ENCODE data around the gene UBE2E3. TPM values are rescaled to one million over a fixed set of nuclear protein-coding genes. Genes with fewer than 3 reads are reported as not detected.
"Not testable (repeated sequence)": the region's sequence is repeated elsewhere in the genome, so short reads cannot be mapped to it uniquely, and the experiment has no call there.

The UBE2E3 gene
- total and polyA plus RNA-seq, 4 donors, result 21.3 to 51.5 (median 32.0) TPM

DNA sequence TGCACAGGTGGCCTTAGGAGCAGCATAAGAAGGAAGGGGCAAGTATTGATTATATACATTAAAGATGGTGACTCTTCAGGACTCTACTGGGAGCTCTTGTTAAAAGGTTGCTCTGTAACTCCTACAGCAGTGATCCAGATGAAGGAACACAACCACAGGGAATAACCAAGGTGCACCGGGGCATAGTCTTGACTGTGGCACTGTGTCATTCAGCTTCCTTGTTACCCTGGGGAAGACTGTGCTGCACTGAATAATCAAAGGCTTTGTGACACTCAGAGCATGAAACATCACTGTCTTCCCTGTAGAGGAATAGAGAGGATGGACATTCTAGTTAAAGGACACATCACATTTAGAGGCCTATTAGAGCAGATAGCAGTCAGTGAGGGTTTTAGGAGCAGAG is 105.3 kb downstream of the UBE2E3 start:
- no peak overlapping the region for H3K4me3 ChIP-seq (ENCODE audit: low read depth in 1 of 3, low read length in 3 of 3)
- no peaks in the 10 kb centered on the region for H3K27me3 ChIP-seq (ENCODE audit: control insufficient read depth in 4 of 4, insufficient read depth in 4 of 4, low read length in 3 of 4)
- H3K9ac ChIP-seq (ENCODE audit: low read depth in 1 of 2, low read length in 2 of 2), result no peak overlapping the region
- H3K9me3 ChIP-seq (ENCODE audit: control insufficient read depth in 4 of 4, low read length in 3 of 4), result no peaks in the 10 kb centered on the region
- no peaks in the 10 kb centered on the region for H3K36me3 ChIP-seq (ENCODE audit: control insufficient read depth in 4 of 4, insufficient read depth in 3 of 4, low read depth in 1 of 4, low read length in 3 of 4)
- H3K27ac ChIP-seq (ENCODE audit: low read depth in 1 of 2, low read length in 2 of 2), result no peak overlapping the region
- H3K4me1 ChIP-seq (ENCODE audit: control insufficient read depth in 4 of 4, insufficient read depth in 4 of 4, low read length in 3 of 4), result no peaks in the 10 kb centered on the region
- TF ChIP-seq RAD21 (IDR thresholded peaks at IDR 0.05), result no peak
- TF ChIP-seq HNF4G (IDR thresholded peaks at IDR 0.05), result no peak
- no peak for TF ChIP-seq NR2F2 (IDR thresholded peaks at IDR 0.05)
- TF ChIP-seq, protein P1, sequence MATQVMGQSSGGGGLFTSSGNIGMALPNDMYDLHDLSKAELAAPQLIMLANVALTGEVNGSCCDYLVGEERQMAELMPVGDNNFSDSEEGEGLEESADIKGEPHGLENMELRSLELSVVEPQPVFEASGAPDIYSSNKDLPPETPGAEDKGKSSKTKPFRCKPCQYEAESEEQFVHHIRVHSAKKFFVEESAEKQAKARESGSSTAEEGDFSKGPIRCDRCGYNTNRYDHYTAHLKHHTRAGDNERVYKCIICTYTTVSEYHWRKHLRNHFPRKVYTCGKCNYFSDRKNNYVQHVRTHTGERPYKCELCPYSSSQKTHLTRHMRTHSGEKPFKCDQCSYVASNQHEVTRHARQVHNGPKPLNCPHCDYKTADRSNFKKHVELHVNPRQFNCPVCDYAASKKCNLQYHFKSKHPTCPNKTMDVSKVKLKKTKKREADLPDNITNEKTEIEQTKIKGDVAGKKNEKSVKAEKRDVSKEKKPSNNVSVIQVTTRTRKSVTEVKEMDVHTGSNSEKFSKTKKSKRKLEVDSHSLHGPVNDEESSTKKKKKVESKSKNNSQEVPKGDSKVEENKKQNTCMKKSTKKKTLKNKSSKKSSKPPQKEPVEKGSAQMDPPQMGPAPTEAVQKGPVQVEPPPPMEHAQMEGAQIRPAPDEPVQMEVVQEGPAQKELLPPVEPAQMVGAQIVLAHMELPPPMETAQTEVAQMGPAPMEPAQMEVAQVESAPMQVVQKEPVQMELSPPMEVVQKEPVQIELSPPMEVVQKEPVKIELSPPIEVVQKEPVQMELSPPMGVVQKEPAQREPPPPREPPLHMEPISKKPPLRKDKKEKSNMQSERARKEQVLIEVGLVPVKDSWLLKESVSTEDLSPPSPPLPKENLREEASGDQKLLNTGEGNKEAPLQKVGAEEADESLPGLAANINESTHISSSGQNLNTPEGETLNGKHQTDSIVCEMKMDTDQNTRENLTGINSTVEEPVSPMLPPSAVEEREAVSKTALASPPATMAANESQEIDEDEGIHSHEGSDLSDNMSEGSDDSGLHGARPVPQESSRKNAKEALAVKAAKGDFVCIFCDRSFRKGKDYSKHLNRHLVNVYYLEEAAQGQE (IDR thresholded peaks at IDR 0.05), result no peak
- TF ChIP-seq, protein P2, sequence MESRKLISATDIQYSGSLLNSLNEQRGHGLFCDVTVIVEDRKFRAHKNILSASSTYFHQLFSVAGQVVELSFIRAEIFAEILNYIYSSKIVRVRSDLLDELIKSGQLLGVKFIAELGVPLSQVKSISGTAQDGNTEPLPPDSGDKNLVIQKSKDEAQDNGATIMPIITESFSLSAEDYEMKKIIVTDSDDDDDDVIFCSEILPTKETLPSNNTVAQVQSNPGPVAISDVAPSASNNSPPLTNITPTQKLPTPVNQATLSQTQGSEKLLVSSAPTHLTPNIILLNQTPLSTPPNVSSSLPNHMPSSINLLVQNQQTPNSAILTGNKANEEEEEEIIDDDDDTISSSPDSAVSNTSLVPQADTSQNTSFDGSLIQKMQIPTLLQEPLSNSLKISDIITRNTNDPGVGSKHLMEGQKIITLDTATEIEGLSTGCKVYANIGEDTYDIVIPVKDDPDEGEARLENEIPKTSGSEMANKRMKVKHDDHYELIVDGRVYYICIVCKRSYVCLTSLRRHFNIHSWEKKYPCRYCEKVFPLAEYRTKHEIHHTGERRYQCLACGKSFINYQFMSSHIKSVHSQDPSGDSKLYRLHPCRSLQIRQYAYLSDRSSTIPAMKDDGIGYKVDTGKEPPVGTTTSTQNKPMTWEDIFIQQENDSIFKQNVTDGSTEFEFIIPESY (IDR thresholded peaks at IDR 0.05), result no peak
- TF ChIP-seq YY1 (IDR thresholded peaks at IDR 0.05), result no peak
- no peak for TF ChIP-seq JUND (IDR thresholded peaks at IDR 0.05)
- TF ChIP-seq, protein P3, sequence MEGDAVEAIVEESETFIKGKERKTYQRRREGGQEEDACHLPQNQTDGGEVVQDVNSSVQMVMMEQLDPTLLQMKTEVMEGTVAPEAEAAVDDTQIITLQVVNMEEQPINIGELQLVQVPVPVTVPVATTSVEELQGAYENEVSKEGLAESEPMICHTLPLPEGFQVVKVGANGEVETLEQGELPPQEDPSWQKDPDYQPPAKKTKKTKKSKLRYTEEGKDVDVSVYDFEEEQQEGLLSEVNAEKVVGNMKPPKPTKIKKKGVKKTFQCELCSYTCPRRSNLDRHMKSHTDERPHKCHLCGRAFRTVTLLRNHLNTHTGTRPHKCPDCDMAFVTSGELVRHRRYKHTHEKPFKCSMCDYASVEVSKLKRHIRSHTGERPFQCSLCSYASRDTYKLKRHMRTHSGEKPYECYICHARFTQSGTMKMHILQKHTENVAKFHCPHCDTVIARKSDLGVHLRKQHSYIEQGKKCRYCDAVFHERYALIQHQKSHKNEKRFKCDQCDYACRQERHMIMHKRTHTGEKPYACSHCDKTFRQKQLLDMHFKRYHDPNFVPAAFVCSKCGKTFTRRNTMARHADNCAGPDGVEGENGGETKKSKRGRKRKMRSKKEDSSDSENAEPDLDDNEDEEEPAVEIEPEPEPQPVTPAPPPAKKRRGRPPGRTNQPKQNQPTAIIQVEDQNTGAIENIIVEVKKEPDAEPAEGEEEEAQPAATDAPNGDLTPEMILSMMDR (IDR thresholded peaks at IDR 0.05; ENCODE audit: low read depth, low read length, missing input control), result no peak
- no peak for TF ChIP-seq SP1 (IDR thresholded peaks at IDR 0.05)
- DNase-seq (ENCODE audit: low spot score), result no peak
- WGBS, result 98% methylated on average over 1 of the region's 1 CpG

DNA sequence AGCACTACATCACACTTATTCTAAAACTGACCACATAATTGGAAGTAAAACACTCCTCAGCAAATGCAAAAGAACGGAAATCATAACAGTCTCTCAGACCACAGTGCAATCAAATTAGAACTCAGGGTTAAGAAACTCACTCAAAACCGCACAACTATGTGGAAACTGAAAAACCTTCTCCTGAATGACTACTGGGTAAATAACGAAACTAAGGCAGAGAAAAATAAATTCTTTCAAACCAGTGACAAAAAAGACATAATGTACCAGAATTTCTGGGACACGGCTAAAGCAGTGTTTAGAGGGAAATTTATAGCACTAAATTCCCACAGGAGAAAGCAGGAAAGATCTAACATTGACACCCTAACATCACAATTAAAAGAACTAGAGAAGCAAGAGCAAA is 111.5 kb downstream of the UBE2E3 start:
- not testable (repeated sequence) for H3K9me3 ChIP-seq (ENCODE audit: control insufficient read depth in 4 of 4, low read length in 3 of 4); H3K27me3 ChIP-seq (ENCODE audit: control insufficient read depth in 4 of 4, insufficient read depth in 4 of 4, low read length in 3 of 4); H3K4me3 ChIP-seq (ENCODE audit: low read depth in 1 of 3, low read length in 3 of 3); H3K27ac ChIP-seq (ENCODE audit: low read depth in 1 of 2, low read length in 2 of 2); DNase-seq (ENCODE audit: low spot score); H3K9ac ChIP-seq (ENCODE audit: low read depth in 1 of 2, low read length in 2 of 2); H3K4me1 ChIP-seq (ENCODE audit: control insufficient read depth in 4 of 4, insufficient read depth in 4 of 4, low read length in 3 of 4); H3K36me3 ChIP-seq (ENCODE audit: control insufficient read depth in 4 of 4, insufficient read depth in 3 of 4, low read depth in 1 of 4, low read length in 3 of 4)
- 86% methylated on average over 4 of the region's 4 CpGs for whole genome bisulfite sequencing

DNA sequence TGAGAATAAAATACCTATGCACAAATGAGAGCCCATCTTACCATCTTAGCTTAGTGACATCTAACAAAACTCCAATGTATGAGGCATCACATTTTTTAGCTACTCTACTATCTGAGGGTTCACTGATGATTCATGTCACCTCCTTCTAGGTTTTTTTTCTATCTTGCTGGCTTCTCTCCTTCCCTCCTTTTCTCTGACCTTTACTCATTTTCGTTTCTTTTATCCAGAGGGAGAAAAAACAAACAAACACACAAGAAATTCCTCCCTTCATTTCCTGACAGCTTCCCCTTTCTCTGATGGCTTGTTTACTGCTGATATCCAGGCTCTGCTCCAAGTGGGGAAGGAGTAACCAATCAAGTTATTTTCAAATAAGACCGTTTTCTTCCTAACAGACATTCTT is 115.1 kb downstream of the UBE2E3 start:
- no peak for TF ChIP-seq NR2F2 (IDR thresholded peaks at IDR 0.05)
- TF ChIP-seq HNF4A (conservative IDR thresholded peaks at IDR 0.05), result no peak
- no peak for TF ChIP-seq HNF4G (IDR thresholded peaks at IDR 0.05)
- TF ChIP-seq, protein P4, sequence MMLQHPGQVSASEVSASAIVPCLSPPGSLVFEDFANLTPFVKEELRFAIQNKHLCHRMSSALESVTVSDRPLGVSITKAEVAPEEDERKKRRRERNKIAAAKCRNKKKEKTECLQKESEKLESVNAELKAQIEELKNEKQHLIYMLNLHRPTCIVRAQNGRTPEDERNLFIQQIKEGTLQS (IDR thresholded peaks at IDR 0.05), result no peak
- TF ChIP-seq, protein P5, sequence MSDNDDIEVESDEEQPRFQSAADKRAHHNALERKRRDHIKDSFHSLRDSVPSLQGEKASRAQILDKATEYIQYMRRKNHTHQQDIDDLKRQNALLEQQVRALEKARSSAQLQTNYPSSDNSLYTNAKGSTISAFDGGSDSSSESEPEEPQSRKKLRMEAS (IDR thresholded peaks at IDR 0.05), result no peak
- no peak for TF ChIP-seq SP1 (IDR thresholded peaks at IDR 0.05)
- TF ChIP-seq GABPA (IDR thresholded peaks at IDR 0.05 in 1 of 2, conservative IDR thresholded peaks at IDR 0.05 in 1 of 2), result no peak
- no peak for TF ChIP-seq JUND (IDR thresholded peaks at IDR 0.05)
- TF ChIP-seq, protein P3 (IDR thresholded peaks at IDR 0.05; ENCODE audit: low read depth, low read length, missing input control), result no peak
- no peak for TF ChIP-seq FOXA1 (IDR thresholded peaks at IDR 0.05)
- 20% methylated on average over 2 of the region's 2 CpGs for WGBS
- Histone ChIP-seq H3K9me3 (ENCODE audit: control insufficient read depth in 4 of 4, low read length in 3 of 4) (no peaks in the 10 kb centered on the region), H3K27ac (ENCODE audit: low read depth in 1 of 2, low read length in 2 of 2) (no peak overlapping the region), H3K27me3 (ENCODE audit: control insufficient read depth in 4 of 4, insufficient read depth in 4 of 4, low read length in 3 of 4) (no peaks in the 10 kb centered on the region), H3K9ac (ENCODE audit: low read depth in 1 of 2, low read length in 2 of 2) (no peak overlapping the region), H3K36me3 (ENCODE audit: control insufficient read depth in 4 of 4, insufficient read depth in 3 of 4, low read depth in 1 of 4, low read length in 3 of 4) (no peaks in the 10 kb centered on the region), H3K4me3 (ENCODE audit: low read depth in 1 of 3, low read length in 3 of 3) (no peak overlapping the region), H3K4me1 (ENCODE audit: control insufficient read depth in 4 of 4, insufficient read depth in 4 of 4, low read length in 3 of 4) (no peaks in the 10 kb centered on the region)
- no peak for DNase-seq (ENCODE audit: low spot score)

Measured in liver (tissue), 9 donors.